ENCODE data around the gene STRN3.
"Not testable (repeated sequence)": the region's sequence is repeated elsewhere in the genome, so short reads cannot be mapped to it uniquely, and the experiment has no call there.

The STRN3 gene

GRCh38 chr14:30983858-30984257 is 42.3 kb downstream of the STRN3 start:
- Histone ChIP-seq H3K27ac (no peak overlapping the region), H4K20me1 (ENCODE audit: insufficient read depth) (no peaks in the 10 kb centered on the region), H3K4me3 (IDR thresholded peaks at IDR 0.05; ENCODE audit: insufficient read depth, low read depth, low read length) (no peak overlapping the region), H3K4me2 (no peak overlapping the region), H3K27me3 (ENCODE audit: insufficient read depth, low read depth) (no peaks in the 10 kb centered on the region), H3K79me2 (ENCODE audit: insufficient read depth, low read depth) (peaks cover 15% of the 10 kb centered on the region; the same call in 1 of the 2 replicates), H3K4me1 (ENCODE audit: low read depth, poor library complexity, severe bottlenecking) (no peaks in the 10 kb centered on the region), H3K36me3 (ENCODE audit: insufficient read depth) (no peaks in the 10 kb centered on the region), H3K9ac (no peak overlapping the region), H2AFZ (ENCODE audit: low read depth) (no peak overlapping the region)
- TF ChIP-seq CTCF (conservative IDR thresholded peaks at IDR 0.05; ENCODE audit: low read depth, low read length), result no peak

GRCh38 chr14:30982533-30982932 is 43.6 kb downstream of the STRN3 start:
- Histone ChIP-seq H2AFZ (ENCODE audit: low read depth) (no peak overlapping the region), H3K36me3 (ENCODE audit: insufficient read depth) (no peaks in the 10 kb centered on the region), H3K9ac (no peak overlapping the region), H3K27me3 (ENCODE audit: insufficient read depth, low read depth) (no peaks in the 10 kb centered on the region), H3K4me3 (IDR thresholded peaks at IDR 0.05; ENCODE audit: insufficient read depth, low read depth, low read length) (no peak overlapping the region), H3K4me1 (ENCODE audit: low read depth, poor library complexity, severe bottlenecking) (no peaks in the 10 kb centered on the region), H3K79me2 (ENCODE audit: insufficient read depth, low read depth) (peaks cover 24% of the 10 kb centered on the region; the same call in 1 of the 2 replicates), H4K20me1 (ENCODE audit: insufficient read depth) (no peaks in the 10 kb centered on the region), H3K4me2 (no peak overlapping the region), H3K27ac (no peak overlapping the region)
- no peak for TF ChIP-seq CTCF (conservative IDR thresholded peaks at IDR 0.05; ENCODE audit: low read depth, low read length)

- peaks cover 21% of the 10 kb centered on the region; the same call in 1 of the 2 replicates for H3K79me2 ChIP-seq (ENCODE audit: insufficient read depth, low read depth)
These were observed 45.2 kb downstream of the STRN3 start for GRCh38 chr14:30980980-30981379.

DNA sequence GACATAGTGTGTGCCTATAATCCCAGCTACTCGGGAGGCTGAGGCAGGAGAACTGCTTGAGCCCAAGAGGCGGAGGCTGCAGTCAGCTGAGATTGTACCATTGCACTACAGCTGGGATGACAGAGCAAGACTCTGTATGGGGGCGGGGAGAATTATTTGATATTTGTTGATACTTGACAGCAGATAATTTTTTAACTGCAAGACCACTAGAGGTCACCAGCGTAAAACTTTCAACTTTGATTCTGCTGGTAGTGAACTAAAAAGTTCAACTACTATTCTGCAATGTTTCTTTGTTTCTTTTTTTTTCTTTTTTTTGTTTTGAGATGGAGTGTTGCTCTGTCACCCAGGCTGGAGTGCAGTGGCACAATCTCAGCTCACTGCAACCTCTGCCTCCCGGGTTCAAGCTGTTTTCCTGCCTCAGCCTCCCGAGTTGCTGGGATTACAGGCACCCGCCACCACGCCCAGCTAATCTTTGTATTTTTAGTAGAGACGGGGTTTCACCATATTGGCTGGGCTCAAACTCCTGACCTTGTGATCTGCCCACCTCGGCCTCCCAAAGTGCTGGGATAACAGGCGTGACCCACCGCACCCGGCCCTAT is 46.0 kb downstream of the STRN3 start:
- not testable (repeated sequence) for H3K4me2 ChIP-seq, H3K9ac ChIP-seq
- peaks cover 24% of the 10 kb centered on the region; the same call in 1 of the 2 replicates for H3K79me2 ChIP-seq (ENCODE audit: insufficient read depth, low read depth)

More at GRCh38 chr14:30980980-30981379, 45.2 kb downstream of the STRN3 start:
- Histone ChIP-seq H3K9ac (no peak overlapping the region), H3K36me3 (ENCODE audit: insufficient read depth) (no peaks in the 10 kb centered on the region), H3K4me3 (IDR thresholded peaks at IDR 0.05; ENCODE audit: insufficient read depth, low read depth, low read length) (no peak overlapping the region), H3K4me2 (no peak overlapping the region), H3K27ac (no peak overlapping the region), H3K27me3 (ENCODE audit: insufficient read depth, low read depth) (no peaks in the 10 kb centered on the region), H3K4me1 (ENCODE audit: low read depth, poor library complexity, severe bottlenecking) (no peaks in the 10 kb centered on the region), H4K20me1 (ENCODE audit: insufficient read depth) (no peaks in the 10 kb centered on the region), H2AFZ (ENCODE audit: low read depth) (no peak overlapping the region)
- TF ChIP-seq CTCF (conservative IDR thresholded peaks at IDR 0.05; ENCODE audit: low read depth, low read length), result no peak

More for the DNA sequence above, 46.0 kb downstream of the STRN3 start:
- peak; percentile 37; the same call in 1 of the 2 replicates for TF ChIP-seq CTCF (conservative IDR thresholded peaks at IDR 0.05; ENCODE audit: low read depth, low read length)
- H3K36me3 ChIP-seq (ENCODE audit: insufficient read depth); H3K4me3 ChIP-seq (IDR thresholded peaks at IDR 0.05; ENCODE audit: insufficient read depth, low read depth, low read length); H4K20me1 ChIP-seq (ENCODE audit: insufficient read depth); H2AFZ ChIP-seq (ENCODE audit: low read depth); H3K27ac ChIP-seq; H3K27me3 ChIP-seq (ENCODE audit: insufficient read depth, low read depth); H3K4me1 ChIP-seq (ENCODE audit: low read depth, poor library complexity, severe bottlenecking): not testable (repeated sequence)
